NCI-H748 (cell line): ENCODE data around the gene SULT1A1.
"Not testable (repeated sequence)": the region's sequence is repeated elsewhere in the genome, so short reads cannot be mapped to it uniquely, and the experiment has no call there.

Experiments
- DNase-seq: peaks from one replicate; lab custom pipeline; 2025; ENCODE audit not compliant: unreplicated experiment; lab: John Stamatoyannopoulos, UW

Gene SULT1A1

GRCh38 chr16:28591355-28591754 is 18.5 kb downstream of the SULT1A1 start:
- DNase-seq = no peak

GRCh38 chr16:28590384-28591340 is 19.2 kb downstream of the SULT1A1 start:
- no peak for DNase-seq

- no peak for DNase-seq
Measured at GRCh38 chr16:28589930-28590329, 19.9 kb downstream of the SULT1A1 start.

- DNase-seq = no peak
Measured at GRCh38 chr16:28589069-28589468, 20.8 kb downstream of the SULT1A1 start.

- DNase-seq = no peak
Measured at GRCh38 chr16:28587386-28587785, 22.5 kb downstream of the SULT1A1 start.

GRCh38 chr16:28586466-28586865 is 23.4 kb downstream of the SULT1A1 start:
- no peak for DNase-seq

- DNase-seq = no peak
Measured at GRCh38 chr16:28585674-28586073, 24.2 kb downstream of the SULT1A1 start.

- DNase-seq = no peak
Measured at GRCh38 chr16:28580726-28581315, 29.0 kb downstream of the SULT1A1 start.

GRCh38 chr16:28575446-28576109 is 34.3 kb downstream of the SULT1A1 start:
- DNase-seq = no peak

- no peak for DNase-seq
Measured at GRCh38 chr16:28574925-28575324, 34.9 kb downstream of the SULT1A1 start.

GRCh38 chr16:28573738-28574718 is 35.8 kb downstream of the SULT1A1 start:
- no peak for DNase-seq

GRCh38 chr16:28572696-28573510 is 36.9 kb downstream of the SULT1A1 start:
- DNase-seq = no peak

GRCh38 chr16:28569968-28570752 is 39.7 kb downstream of the SULT1A1 start:
- no peak for DNase-seq

- no peak for DNase-seq
Measured at GRCh38 chr16:28569021-28569420, 40.8 kb downstream of the SULT1A1 start.

- DNase-seq = no peak
Measured at GRCh38 chr16:28567292-28567691, 42.6 kb downstream of the SULT1A1 start.

GRCh38 chr16:28566233-28566925 is 43.5 kb downstream of the SULT1A1 start:
- DNase-seq = not testable (repeated sequence)

- no peak for DNase-seq
Measured at GRCh38 chr16:28563218-28563617, 46.6 kb downstream of the SULT1A1 start.

- DNase-seq = no peak
Measured at GRCh38 chr16:28562199-28562598, 47.6 kb downstream of the SULT1A1 start.
